Measurements from ENCODE around the gene CSRNP3.

- TF ChIP-seq PRDM6 (tag by site-specific recombination; IDR thresholded peaks at IDR 0.05): no peak
- TF ChIP-seq, protein P1, sequence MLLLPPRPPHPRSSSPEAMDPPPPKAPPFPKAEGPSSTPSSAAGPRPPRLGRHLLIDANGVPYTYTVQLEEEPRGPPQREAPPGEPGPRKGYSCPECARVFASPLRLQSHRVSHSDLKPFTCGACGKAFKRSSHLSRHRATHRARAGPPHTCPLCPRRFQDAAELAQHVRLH (tag by site-specific recombination; IDR thresholded peaks at IDR 0.05): no peak
- no peak for TF ChIP-seq ZNF416 (tag by site-specific recombination; IDR thresholded peaks at IDR 0.05)
- TF ChIP-seq YY1 (tag by site-specific recombination; IDR thresholded peaks at IDR 0.05): no peak
- no peak for TF ChIP-seq ZNF239 (tag by site-specific recombination; IDR thresholded peaks at IDR 0.05)
- no peak for TF ChIP-seq ZFP41 (tag by site-specific recombination; IDR thresholded peaks at IDR 0.05; ENCODE audit: borderline replicate concordance)
- no peak for TF ChIP-seq ZBTB17 (tag by site-specific recombination; IDR thresholded peaks at IDR 0.05)
- TF ChIP-seq, protein P2, sequence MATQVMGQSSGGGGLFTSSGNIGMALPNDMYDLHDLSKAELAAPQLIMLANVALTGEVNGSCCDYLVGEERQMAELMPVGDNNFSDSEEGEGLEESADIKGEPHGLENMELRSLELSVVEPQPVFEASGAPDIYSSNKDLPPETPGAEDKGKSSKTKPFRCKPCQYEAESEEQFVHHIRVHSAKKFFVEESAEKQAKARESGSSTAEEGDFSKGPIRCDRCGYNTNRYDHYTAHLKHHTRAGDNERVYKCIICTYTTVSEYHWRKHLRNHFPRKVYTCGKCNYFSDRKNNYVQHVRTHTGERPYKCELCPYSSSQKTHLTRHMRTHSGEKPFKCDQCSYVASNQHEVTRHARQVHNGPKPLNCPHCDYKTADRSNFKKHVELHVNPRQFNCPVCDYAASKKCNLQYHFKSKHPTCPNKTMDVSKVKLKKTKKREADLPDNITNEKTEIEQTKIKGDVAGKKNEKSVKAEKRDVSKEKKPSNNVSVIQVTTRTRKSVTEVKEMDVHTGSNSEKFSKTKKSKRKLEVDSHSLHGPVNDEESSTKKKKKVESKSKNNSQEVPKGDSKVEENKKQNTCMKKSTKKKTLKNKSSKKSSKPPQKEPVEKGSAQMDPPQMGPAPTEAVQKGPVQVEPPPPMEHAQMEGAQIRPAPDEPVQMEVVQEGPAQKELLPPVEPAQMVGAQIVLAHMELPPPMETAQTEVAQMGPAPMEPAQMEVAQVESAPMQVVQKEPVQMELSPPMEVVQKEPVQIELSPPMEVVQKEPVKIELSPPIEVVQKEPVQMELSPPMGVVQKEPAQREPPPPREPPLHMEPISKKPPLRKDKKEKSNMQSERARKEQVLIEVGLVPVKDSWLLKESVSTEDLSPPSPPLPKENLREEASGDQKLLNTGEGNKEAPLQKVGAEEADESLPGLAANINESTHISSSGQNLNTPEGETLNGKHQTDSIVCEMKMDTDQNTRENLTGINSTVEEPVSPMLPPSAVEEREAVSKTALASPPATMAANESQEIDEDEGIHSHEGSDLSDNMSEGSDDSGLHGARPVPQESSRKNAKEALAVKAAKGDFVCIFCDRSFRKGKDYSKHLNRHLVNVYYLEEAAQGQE (tag by site-specific recombination; IDR thresholded peaks at IDR 0.05): no peak
- TF ChIP-seq CTCF (tag by site-specific recombination; IDR thresholded peaks at IDR 0.05): no peak
- TF ChIP-seq BCL11B (tag by site-specific recombination; IDR thresholded peaks at IDR 0.05; ENCODE audit: low read depth): no peak
- no peak for TF ChIP-seq ZNF843 (tag by site-specific recombination; IDR thresholded peaks at IDR 0.05)
- TF ChIP-seq, protein P3, sequence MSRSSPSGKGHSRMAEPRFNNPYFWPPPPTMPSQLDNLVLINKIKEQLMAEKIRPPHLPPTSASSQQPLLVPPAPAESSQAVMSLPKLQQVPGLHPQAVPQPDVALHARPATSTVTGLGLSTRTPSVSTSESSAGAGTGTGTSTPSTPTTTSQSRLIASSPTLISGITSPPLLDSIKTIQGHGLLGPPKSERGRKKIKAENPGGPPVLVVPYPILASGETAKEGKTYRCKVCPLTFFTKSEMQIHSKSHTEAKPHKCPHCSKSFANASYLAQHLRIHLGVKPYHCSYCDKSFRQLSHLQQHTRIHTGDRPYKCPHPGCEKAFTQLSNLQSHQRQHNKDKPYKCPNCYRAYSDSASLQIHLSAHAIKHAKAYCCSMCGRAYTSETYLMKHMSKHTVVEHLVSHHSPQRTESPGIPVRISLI (tag by site-specific recombination; IDR thresholded peaks at IDR 0.05): no peak
- no peak for TF ChIP-seq ZNF24 (tag by site-specific recombination; IDR thresholded peaks at IDR 0.05)
These were observed 217.3 kb downstream of the CSRNP3 start for GRCh38 chr2:165686800-165687199.
